Dedifferentiated amniotic fluid mesenchymal stem cell (primary cell): Measurements from ENCODE around the gene LDLRAP1.
"Not testable (repeated sequence)": the region's sequence is repeated elsewhere in the genome, so short reads cannot be mapped to it uniquely, and the experiment has no call there.

ENCODE experiments used
- DNase-seq: peaks from one replicate; pipeline ENCODE4 v3.0.0-alpha.2; 2016; ENCODE audit errors: extremely low spot score

The LDLRAP1 gene

DNA sequence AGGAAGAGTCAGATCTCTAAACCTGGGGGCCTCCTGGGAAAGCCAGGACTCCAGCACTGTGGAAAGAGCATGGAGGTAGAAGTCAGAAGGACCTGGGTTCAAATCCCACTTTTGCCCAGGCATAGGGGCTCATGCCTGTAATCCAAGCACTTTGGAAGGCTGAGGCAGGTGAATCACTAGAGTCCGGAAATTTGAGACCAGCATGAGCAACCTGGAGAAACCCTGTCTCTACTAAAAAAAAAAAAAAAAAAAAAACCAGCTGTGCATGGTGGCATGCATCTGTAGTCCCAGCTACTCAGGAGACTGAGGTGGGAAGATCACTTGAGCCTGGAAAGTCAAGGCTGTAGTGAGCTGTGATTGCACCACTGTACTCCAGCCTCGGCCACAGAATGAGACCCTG is 31.8 kb downstream of the LDLRAP1 start:
- no peak for DNase-seq

DNA sequence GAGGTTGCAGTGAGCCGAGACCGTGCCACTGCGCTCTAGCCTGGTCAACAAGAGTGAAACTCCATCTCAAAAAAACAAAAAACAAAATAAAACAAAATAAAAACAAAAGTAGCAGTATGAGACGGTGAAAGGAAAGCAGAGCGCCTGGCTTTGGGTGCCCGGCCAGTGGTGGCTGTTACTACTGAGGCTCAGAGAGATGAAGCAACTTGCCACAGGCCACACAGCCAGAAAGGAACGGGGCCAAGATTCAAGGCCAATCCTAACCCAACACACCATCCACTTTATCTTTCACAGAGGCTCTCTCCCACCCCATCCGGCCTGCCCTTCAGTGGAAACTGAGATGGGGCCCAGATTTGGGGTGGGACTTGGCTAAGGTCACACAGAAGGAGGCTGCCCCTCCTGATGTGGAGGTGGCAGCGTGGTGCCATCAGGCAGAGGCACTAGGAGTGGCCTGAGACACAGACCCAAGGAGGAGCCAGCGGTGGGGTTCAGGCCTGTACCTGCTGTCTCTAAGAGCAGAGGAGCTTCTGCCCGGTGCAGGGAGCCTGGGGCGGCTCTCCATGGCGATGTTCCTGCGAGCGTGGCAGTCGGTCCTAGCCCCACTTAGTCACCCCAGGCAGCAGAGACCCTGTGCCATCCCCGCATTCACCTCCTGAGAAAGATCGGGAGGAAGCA is 33.2 kb downstream of the LDLRAP1 start:
- DNase-seq = no peak

DNA sequence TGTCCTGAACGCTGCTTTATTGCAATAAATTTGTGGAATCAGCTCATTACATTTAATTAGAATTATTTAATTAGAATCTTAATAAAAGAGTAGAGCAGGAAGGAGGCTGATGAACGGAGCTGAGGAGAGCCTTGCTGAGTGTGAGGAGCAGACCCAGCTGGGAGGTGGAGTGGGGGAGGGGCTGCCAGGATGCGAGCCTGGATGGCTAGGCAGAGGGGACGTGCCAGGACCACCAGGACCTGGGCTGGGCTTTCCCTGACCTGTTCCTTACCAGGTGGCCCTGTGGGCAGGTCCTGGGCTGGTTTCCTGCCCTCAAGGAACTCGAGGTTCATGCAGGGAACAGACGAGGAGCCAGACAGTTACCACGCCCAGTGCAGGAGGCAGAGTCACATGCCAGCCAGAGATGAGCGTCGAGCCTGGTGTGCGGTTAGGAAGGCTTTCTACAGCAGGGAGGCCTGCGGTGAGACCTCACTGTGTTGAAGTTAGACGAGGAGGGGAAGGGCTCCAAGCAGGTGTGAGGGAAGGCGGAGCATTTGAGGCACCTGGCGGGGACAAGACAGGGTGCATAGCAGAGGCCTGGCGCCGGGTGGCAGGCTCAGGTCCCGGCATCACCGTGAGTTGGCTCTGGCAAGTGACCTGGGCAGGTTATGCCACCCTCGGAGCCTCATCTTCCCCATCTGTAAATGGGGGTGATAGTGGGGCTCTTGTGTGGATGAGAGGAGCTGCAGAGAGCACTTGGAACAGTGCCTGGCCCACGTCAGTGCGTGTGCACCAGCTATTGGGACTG is 33.9 kb downstream of the LDLRAP1 start:
- no peak for DNase-seq

DNA sequence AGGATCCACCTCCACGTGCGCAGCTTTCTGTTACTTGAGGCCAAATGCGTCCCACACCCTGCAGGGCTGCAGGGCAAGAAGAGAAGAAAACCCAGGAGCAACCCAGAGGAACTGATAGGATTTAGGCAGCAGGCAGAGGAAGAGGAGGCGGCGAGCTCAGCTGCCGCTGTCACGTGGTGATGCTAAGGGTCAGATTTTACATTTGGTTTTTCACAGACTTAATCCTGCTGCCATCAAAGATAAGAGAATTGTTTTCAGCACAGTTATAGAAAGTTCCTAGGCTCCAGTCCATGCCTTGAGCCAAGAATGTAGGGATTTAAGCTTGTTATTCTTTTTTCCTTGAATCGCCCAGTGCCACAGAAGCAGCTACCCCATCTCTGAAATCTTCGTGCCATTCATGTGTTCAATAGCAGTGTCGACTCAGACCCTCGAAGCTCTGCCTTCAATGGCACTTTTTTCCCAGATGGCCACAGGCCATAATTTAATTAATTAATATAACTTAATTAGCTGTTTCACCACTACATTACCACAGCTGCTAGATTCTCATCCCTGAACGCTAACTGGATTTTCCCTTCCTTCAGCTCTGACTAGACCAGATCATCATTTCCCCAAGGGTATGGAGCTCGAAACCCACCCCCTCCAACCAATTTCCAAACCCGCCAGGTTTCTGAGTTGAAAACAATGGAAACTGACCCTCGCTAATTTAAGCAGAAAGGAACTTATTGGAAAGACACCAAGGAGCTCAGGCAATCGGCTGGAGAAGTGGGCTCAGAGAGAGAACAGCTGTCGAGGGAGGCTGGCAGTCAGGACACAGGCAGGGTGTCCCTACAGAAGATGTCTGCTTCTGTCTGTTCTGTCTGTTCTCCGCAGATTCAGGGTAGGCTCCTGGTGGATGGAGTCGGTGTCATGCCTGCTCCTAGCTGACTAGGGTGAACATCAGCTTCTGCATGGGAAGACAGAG is 36.2 kb downstream of the LDLRAP1 start:
- DNase-seq = no peak

DNA sequence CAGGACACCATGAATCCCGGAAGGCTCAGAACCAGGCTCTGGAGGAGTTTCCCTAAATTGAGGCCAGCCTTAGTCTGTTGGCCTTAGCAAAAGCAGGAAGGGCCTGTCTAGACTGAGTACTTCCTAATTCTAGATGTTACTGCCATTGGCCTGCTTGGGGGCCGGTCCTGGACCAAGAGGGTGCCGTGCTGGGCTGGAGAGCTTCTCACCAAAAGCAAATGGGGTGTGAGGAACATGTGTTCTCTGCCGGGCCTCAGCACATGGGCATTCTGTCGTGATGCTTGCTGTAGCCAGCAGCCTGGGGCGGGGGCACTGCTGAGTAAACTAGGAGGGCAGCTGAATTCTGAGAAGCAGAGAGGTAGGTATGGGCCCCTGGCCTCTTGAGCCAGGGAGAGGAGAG is 37.5 kb downstream of the LDLRAP1 start:
- DNase-seq = no peak

DNA sequence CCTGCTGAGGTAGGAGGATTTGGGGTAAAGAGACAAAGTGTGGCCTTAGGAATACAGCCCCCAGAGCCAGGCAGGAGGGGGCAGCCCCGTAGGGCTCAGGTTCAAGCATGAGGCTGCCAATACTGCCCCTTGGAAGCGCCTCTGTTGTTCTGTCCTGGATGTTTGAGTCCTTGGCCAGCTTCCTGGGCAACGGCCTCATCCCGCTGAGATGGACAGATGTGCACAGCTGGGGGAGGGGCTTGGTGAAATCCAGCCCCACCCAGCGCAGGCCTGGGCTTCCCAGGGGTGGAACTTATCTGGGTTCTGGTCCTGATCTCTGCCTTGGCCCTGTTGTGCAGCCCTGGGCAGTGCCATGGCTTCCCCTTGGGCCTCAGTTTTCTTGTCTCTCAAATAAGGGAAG is 38.4 kb downstream of the LDLRAP1 start:
- DNase-seq = no peak

DNA sequence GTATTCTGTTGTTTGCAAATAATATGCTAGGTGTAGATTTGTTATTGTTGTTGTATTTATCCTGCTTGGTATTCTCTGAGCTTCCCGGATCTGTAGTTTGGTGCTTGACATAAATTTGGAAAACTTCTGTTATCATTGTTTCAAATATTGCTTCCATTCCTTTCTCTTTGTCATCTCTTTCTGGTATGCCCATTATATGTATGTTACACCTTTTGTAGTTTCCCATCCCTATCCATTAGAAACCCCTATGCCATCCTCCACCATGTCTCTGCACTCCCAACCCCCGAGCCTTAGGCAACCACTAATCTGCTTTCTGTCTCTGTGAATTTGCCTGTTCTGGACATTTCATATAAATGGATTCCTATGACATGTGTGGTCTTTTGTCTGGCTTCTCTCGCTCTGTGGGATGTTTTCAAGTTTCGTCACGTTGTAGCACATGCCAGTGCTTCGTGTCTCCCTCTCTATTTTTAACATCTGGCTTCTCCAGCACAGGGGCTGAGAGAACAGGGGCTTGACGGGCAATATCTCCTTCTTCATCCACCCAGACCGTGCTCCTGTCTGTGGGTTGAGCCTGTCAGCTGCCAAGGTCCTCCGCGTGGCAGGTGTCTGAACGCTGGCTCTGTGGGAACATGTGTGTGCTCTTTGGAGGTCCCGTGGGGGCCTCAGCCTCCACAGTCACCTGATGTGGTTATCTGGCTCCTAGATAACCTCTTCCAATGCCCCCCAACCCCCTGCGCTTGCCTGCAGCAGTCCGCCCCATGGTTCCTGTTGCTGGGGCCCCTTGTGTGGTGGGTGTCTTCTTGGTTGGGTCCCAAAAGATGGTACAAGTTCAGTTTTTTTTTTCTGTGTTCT is 40.3 kb downstream of the LDLRAP1 start:
- no peak for DNase-seq

DNA sequence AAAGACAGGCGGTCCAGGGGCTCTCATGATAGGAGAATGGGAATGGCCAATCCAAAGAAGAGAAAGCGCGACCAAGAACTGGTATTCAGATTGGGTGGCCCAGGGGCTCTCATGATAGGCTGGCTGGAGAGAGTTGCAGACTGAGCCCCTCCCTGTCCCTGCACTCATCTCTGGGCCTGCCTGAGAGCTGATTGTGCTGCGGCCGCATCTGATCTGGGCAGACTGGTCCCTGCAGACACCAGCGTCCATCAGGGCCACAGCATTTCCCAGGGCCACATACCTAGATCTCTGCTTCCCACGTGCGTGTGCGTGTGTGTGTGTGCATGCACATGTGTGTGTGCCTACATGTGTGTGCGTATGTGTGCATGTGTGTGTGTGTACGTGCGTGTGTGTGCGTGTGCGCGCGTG is 42.8 kb downstream of the LDLRAP1 start:
- no peak for DNase-seq

DNA sequence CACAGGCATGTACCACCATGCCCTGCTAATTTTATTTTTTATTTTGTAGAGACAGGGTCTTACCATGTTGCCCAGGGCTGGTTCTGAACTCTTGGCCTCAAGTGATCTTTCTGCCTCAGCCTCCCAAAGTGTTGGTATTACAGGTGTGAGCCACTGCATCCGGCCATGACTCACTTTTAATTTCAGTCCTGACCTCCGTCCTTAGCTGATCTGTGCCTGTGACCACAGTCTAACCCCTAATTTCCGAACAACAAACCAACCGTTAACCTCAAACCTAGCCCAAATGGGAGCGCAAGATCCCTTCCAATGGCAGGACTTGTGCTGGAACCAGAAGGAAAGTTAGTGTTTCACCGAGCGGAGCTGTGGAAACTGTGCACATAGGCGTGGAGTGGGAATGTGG is 43.9 kb downstream of the LDLRAP1 start:
- DNase-seq = no peak

DNA sequence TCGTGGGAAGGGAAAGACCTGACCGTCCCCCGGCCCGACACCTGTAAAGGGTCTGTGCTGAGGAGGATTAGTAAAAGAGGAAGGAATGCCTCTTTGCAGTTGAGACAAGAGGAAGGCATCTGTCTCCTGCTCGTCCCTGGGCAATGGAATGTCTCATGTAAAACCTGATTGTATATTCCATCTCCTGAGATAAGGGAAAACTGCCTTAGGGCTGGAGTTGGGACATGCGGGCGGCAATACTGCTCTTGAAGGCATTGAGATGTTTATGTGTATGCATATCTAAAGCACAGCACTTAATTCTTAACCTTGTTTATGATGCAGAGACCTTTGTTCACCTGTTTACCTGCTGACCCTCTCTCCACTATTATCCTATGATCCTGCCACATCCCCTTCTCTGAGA is 44.8 kb downstream of the LDLRAP1 start:
- DNase-seq = not testable (repeated sequence)

DNA sequence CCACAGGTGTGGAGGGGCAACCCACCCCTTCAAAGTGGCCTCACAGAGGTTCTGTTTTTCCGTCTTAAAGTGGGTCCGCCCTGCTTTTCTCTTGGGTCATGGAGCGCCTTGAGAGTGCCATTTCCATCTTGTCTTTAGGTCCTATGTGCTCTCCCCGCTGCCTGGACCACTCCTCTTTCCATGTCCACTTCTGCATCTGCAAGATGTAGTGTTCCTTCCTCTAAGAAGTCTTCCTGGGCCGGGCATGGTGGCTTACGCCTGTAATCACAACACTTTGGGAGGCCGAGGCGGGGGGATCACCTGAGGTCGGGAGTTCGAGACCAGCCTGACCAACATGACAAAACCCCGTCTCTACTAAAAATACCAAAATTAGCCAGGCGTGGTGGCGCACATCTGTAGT is 45.4 kb downstream of the LDLRAP1 start:
- DNase-seq = not testable (repeated sequence)

DNA sequence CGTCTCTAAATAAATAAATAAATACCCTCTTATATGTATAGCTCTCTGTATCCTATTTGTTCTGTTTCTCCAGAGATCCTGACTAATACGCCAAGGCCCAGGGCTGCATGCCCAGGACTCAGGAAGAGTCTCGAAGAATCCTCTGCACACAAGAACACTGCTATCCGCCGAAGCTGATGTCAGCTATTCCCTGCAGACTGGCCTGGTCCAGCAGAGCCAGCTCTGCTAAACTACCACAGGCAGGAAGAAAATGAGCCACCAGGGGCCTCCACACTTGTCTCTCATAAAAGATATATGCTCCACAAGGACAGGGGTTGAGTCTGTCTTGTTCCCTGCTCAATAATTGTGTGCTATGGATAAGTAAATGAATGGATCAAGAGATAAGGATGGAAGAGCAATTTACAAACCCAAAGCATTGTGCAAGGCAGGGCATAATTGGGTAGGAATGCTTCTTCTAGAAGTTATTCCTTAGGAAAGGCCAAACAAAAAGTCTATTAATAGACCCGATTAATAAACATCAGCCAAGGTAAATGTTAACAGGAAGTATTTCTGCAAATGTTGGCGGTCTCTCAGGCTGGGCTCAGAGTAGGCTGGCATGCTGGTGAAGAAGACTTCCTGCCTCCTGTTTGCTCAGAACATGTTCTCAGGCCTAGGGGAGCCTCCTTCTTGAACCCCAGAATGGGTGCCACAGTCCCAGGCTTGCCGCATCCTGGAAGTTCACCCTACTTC is 46.9 kb downstream of the LDLRAP1 start:
- DNase-seq = no peak

DNA sequence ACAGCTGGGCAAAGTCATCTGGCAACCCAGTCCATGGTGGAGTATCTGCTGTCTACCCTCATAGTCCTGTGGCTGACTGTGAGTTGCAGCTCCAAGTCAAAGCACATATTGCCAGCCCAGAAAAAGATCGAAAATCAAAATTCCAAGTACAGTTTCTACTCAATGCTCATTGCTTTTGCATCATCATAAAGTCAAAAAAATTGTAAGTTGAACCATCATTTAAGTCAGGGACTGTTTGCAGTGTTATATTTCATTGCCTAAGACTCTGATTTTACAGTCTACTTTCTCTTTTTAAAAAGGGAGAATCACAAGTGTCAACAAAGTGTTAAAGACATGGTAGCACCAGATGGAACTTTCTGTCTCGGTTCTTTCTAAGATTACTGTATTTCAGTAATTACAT is 50.5 kb downstream of the LDLRAP1 start:
- DNase-seq = no peak

DNA sequence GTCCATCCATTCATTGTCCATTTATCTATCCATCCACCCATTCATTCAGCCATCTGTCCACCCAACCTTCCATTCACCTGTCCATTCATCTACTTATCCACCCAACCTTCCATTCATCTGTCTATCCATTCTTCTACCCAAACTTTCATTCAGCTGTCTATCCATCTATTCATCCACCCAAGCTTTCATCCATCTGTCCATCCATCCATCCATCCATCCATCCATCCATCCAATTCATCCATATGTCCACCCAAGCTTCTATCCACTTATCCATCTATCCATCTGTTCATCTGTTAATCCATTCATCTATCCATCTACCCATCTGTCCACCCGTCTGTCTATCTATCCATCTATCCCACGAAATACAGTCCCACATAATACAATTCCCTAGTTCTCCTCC is 51.6 kb downstream of the LDLRAP1 start:
- DNase-seq = no peak

DNA sequence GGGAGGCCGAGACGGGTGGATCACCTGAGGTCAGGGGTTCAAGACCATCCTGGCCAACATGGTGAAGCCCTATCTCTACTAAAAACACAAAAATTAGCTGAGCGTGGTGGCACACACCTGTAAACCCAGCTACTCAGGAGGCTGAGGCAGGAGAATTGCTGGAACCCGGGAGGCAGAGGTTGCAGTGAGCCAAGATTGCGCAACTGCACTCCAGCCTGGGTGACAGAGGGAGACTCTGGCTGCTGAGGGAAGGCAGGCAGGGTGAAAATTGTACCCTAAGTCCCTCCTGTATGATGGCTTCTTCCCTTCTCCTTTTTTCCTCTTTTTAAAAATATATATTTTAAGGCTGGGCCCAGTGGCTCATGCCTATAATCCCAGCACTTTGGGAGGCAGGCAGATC is 53.2 kb downstream of the LDLRAP1 start:
- DNase-seq = not testable (repeated sequence)

DNA sequence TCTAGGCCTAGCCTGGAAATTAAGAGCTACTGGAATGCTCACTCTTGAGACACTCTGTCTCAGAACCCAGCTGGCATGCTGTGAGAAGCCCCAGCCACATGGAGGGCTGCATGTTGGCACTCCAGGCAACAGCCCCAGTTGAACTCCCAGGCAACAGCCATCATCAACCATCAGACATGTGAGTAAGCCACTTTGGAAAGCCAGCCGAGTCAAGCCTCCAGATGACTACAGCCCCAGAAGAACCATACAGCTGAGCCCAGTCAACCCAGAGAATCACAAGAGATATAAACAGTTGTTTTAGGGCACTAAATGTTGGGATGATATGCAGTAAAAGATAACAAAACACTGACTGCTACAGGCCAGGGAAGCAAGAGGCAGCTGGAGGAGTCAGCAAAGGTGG is 55.5 kb downstream of the LDLRAP1 start:
- DNase-seq = no peak

DNA sequence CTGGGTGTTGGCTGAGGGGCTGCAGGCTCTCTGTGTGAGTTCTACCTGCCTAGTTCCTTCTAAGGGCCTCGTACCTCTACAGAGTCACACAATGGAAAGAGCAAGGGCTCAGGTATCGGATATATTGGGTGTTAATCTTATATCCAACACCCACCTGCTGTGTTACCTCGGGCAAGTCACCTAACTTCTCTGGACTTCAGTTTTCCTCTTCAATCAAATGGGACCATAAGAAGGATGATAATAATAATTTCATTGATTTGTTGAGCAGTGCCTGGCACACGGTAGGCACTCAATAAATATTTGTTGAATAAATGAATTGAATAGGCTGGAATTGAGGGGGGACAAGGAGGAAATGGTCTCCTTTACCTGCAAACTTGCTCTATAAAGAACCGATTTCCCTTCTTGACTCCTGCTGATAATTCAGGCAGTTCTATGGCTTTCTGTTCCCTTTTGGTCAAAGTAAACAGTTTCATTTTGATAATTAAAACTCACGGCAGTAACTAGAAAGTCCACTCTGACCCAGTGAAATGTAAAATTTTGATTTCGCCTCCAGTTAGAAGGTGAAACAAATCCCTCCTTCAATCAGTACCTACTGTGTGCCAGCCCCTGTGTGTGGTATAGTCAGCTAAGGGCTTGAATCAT is 56.7 kb downstream of the LDLRAP1 start:
- no peak for DNase-seq

DNA sequence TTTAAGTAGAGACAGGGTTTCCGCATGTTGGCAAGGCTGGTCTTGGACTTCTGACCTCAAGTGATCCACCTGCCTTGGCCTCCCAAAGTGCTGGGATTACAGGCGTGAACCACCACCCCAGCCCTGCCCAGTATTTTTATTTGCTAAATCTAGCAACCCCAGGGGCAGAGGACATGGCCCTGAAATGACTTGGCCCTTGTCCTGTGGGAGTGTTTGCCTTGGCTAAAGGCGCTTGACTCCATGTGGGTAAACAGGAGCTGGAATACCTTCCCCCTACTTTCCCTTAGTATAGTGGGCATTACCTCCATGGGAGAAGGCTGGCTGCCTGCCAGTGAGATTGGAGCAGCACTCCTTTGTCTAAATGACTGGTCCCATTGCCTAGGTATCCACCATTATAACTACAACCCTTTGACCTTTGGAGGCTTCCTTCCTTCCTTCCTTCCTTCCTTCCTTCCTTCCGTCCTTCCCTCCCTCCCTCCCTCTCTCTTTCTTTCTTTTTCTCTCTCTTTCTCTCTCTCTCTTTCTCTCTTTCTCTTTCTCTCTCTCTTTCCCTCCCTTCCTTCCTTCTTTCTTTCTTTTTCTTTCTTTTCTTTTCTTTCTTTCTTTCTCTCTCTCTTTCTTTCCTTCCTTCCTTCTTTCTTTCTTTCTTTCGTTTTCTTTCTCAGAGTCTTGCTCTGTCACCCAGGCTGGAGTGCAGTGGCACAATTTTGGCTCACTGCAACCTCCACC is 57.7 kb downstream of the LDLRAP1 start:
- not testable (repeated sequence) for DNase-seq

DNA sequence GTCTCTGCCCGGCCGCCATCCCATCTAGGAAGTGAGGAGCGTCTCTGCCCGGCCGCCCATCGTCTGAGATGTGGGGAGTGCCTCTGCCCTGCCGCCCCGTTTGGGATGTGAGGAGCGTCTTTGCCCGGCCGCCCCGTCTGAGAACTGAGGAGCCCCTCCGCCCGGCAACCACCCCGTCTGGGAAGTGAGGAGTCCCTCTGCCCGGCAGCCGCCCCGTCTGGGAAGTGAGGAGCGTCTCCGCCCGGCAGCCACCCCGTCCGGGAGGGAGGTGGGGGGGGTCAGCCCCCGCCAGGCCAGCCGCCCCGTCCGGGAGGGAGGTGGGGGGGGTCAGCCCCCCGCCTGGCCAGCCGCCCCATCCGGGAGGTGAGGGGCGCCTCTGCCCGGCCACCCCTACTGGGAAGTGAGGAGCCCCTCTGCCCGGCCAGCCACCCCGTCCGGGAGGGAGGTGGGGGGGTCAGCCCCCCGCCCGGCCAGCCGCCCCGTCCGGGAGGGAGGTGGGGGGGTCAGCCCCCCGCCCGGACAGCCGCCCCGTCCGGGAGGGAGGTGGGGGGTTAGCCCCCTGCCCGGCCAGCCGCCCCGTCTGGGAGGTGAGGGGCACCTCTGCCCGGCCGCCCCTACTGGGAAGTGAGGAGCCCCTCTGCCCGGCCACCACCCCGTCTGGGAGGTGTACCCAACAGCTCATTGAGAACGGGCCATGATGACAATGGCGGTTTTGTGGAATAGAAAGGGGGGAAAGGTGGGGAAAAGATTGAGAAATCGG is 60.6 kb downstream of the LDLRAP1 start:
- DNase-seq = not testable (repeated sequence)
